ENCODE measurements around the gene NRTN. TPM values are rescaled to one million over a fixed set of nuclear protein-coding genes. Genes with fewer than 3 reads are reported as not detected.

Gene NRTN
- total RNA-seq, 4 donors from 2014 or later, result not detected

GRCh38 chr19:5786593-5787408 is 18.1 kb upstream of the NRTN start:
- no peak for TF ChIP-seq CTCF (IDR thresholded peaks at IDR 0.05; ENCODE audit: low read depth)

- TF ChIP-seq CTCF (IDR thresholded peaks at IDR 0.05; ENCODE audit: low read depth), result no peak
Observed at GRCh38 chr19:5787409-5788182, 17.3 kb upstream of the NRTN start.

GRCh38 chr19:5788422-5788821 is 16.4 kb upstream of the NRTN start:
- no peak for TF ChIP-seq CTCF (IDR thresholded peaks at IDR 0.05; ENCODE audit: low read depth)

GRCh38 chr19:5789351-5789761 is 15.5 kb upstream of the NRTN start:
- no peak for TF ChIP-seq CTCF (IDR thresholded peaks at IDR 0.05; ENCODE audit: low read depth)

GRCh38 chr19:5789886-5790558 is 14.8 kb upstream of the NRTN start:
- no peak for TF ChIP-seq CTCF (IDR thresholded peaks at IDR 0.05; ENCODE audit: low read depth)

- TF ChIP-seq CTCF (IDR thresholded peaks at IDR 0.05; ENCODE audit: low read depth), result no peak
Observed at GRCh38 chr19:5790559-5791520, 14.0 kb upstream of the NRTN start, which contains the start of gene DUS3L. Gene DUS3L (minus strand): TSS chr19:5791163. CDS start chr19:5791141, 22 bp downstream.

All from subcutaneous adipose tissue (tissue), 4 donors.